Measurements from ENCODE around the gene RRAGD. TPM values are rescaled to one million over a fixed set of nuclear protein-coding genes. Genes with fewer than 3 reads are reported as not detected.

Gene RRAGD
- polyA plus RNA-seq, 1 of the 3 experiments (the other 2 are of a cell fraction) = 0.07 TPM

- H3K79me2 ChIP-seq (ENCODE audit: insufficient read depth) = no peaks in the 10 kb centered on the region
- H3K27me3 ChIP-seq (ENCODE audit: insufficient read depth) = peaks cover 10% of the 10 kb centered on the region; the same call in 1 of the 2 replicates
- H3K36me3 ChIP-seq (replicated peaks in 1 of 2; ENCODE audit: control insufficient read depth in 1 of 2, insufficient read depth in 2 of 2, low read length in 1 of 2) = no peaks in the 10 kb centered on the region
- no peak for DNase-seq
- no peaks in the 10 kb centered on the region for H4K20me1 ChIP-seq (ENCODE audit: insufficient read depth)
- no peaks in the 10 kb centered on the region; a peak in 1 of 4 replicates for H3K4me1 ChIP-seq (ENCODE audit: control insufficient read depth in 1 of 2, insufficient read depth in 2 of 2, low read depth in 1 of 2, low read length in 1 of 2)
- H3K4me2 ChIP-seq = no peak overlapping the region
- no peaks in the 10 kb centered on the region for H3K9me2 ChIP-seq
- H3K27ac ChIP-seq (ENCODE audit: low read depth in 2 of 2, low read length in 1 of 2) = no peak overlapping the region
- no peaks in the 10 kb centered on the region for H3K9me3 ChIP-seq
- WGBS (ENCODE audit: low lambda C conversion rate) = 66% methylated on average over 10 of the region's 10 CpGs
- ChIA-PET CTCF (interaction anchor here (1.9 kb wide), 1 partner anchor 34 kb away, joined by 9 read pairs; no protein-coding TSS in a partner anchor), POLR2A (no interaction called here)
- H2AFZ ChIP-seq (ENCODE audit: low read depth) = no peak overlapping the region
- H3F3A ChIP-seq (replicated peaks; ENCODE audit: insufficient read depth) = peaks cover 8% of the 10 kb centered on the region
- no peak for TF ChIP-seq GATA2 (CRISPR knock-in tag; IDR thresholded peaks at IDR 0.05)
- no peak for TF ChIP-seq TEAD4 (IDR thresholded peaks at IDR 0.05; ENCODE audit: borderline replicate concordance, insufficient read depth)
- no peak for TF ChIP-seq RCOR1 (IDR thresholded peaks at IDR 0.05; ENCODE audit: low read length)
- TF ChIP-seq ELF1 (IDR thresholded peaks at IDR 0.05) = no peak
- TF ChIP-seq CHD2 (IDR thresholded peaks at IDR 0.05; ENCODE audit: low read length, partially characterized antibody) = no peak
- no peak for TF ChIP-seq NRF1 (IDR thresholded peaks at IDR 0.05; ENCODE audit: low read depth, low read length)
- TF ChIP-seq POLR2AphosphoS5 (IDR thresholded peaks at IDR 0.05; ENCODE audit: low read depth, low read length) = no peak
- no peak for TF ChIP-seq GABPA (IDR thresholded peaks at IDR 0.05; ENCODE audit: low read depth)
- TF ChIP-seq MAX (IDR thresholded peaks at IDR 0.05; ENCODE audit: low read depth) = no peak
- TF ChIP-seq REST (IDR thresholded peaks at IDR 0.05; ENCODE audit: low read depth, low read length) = no peak
- TF ChIP-seq FOSL2 (IDR thresholded peaks at IDR 0.05; ENCODE audit: borderline replicate concordance, low read depth) = no peak
- no peak overlapping the region for H3K9ac ChIP-seq
- H3K4me3 ChIP-seq (ENCODE audit: low read depth in 2 of 2, low read length in 1 of 2) = no peak overlapping the region
These were observed 5.9 kb downstream of the RRAGD start for GRCh38 chr6:89406141-89406540.

DNA sequence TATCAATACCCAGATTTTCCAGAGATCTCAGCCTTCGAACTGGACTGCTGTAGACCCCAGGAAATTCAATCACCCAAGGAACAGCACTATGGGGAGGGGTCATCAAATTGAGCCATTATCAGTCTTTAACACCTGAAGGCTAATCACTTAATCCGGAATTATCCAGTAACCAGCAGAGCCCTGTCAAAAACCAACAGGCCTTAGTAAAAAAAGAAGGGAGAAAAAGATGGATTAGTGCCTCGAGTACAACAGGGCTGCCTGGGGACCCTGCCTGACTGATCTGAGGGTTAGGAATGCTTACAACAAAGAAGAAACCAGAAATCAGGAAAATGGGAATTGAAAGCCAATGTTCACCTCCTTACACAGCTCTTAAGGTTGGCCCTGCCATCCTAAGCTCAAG, 7.6 kb downstream of the RRAGD start:
- no peak for TF ChIP-seq GATA2 (CRISPR knock-in tag; IDR thresholded peaks at IDR 0.05)
- no peak for TF ChIP-seq FOXJ3 (CRISPR knock-in tag; IDR thresholded peaks at IDR 0.05)
- TF ChIP-seq SMC3 (IDR thresholded peaks at IDR 0.05; ENCODE audit: low read depth, low read length) = no peak
- TF ChIP-seq CHD2 (IDR thresholded peaks at IDR 0.05; ENCODE audit: low read length, partially characterized antibody) = no peak
- no peak for TF ChIP-seq TCF12 (IDR thresholded peaks at IDR 0.05)
- POLR2A ChIA-PET = no interaction called here
- H3K36me3 ChIP-seq (replicated peaks in 1 of 2; ENCODE audit: control insufficient read depth in 1 of 2, insufficient read depth in 2 of 2, low read length in 1 of 2) = no peaks in the 10 kb centered on the region
- H3K79me2 ChIP-seq (ENCODE audit: insufficient read depth) = no peaks in the 10 kb centered on the region
- no peaks in the 10 kb centered on the region for H4K20me1 ChIP-seq (ENCODE audit: insufficient read depth)
- no peak overlapping the region for H3K9ac ChIP-seq
- peaks cover 6% of the 10 kb centered on the region; the same call in 1 of the 2 replicates for H3K27me3 ChIP-seq (ENCODE audit: insufficient read depth)
- no peak overlapping the region for H3K27ac ChIP-seq (ENCODE audit: low read depth in 2 of 2, low read length in 1 of 2)
- WGBS (ENCODE audit: low lambda C conversion rate) = 45% methylated on average over 3 of the region's 3 CpGs
- no peak overlapping the region for H3K4me2 ChIP-seq
- no peak overlapping the region for H2AFZ ChIP-seq (ENCODE audit: low read depth)
- H3K4me3 ChIP-seq (ENCODE audit: low read depth in 2 of 2, low read length in 1 of 2) = no peak overlapping the region
- no peaks in the 10 kb centered on the region for H3K4me1 ChIP-seq (ENCODE audit: control insufficient read depth in 1 of 2, insufficient read depth in 2 of 2, low read depth in 1 of 2, low read length in 1 of 2)
- CTCF ChIA-PET = interaction anchor here (1.7 kb wide), 1 partner anchor 33 kb away, joined by 6 read pairs; no protein-coding TSS in a partner anchor
- DNase-seq = no peak
- H3F3A ChIP-seq (replicated peaks; ENCODE audit: insufficient read depth) = no peaks in the 10 kb centered on the region
- H3K9me3 ChIP-seq = no peaks in the 10 kb centered on the region
- no peaks in the 10 kb centered on the region for H3K9me2 ChIP-seq
